Measurements from ENCODE around the gene FIZ1.

DNA sequence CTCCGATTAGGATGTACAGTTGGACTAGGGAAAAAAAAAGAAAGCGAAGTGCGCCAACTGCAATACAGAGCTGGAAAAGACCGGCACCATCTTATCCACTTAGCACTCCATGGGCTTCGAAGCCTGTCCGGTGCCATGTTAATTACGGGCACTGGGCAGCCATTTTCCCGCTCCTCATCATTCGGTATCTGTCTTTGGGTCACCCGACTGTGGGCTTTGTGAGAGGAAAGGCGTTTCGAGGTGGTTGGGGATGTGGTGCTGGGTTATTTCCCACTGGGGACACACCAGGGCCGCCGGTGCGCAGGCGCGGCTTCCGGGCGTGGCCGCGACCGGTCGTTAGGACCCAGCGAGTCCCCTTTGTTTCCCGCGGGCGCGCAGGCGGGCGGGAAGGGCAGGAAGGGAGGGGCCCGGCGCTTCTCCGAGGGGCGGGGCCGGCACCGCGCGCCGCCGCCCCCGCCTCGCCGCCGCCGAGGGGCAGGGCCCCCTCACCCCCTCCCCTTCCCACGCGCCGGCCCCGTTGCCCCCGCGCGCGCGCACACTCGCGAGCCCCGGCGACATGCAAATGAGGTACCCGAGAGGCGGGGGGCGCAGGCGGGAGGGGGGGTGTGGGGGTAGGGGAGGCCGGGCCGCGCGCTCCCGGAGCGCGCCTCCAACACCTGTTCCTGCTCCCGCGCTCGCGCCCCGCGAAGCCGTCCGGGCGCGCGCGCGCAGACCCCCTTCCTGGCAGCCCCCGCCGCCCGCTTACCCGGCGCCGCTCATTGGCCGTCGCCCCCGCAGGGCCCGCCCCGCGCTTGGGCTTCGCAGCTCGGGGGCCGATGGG is 735 bp upstream of the FIZ1 start, which contains the start of gene ZNF524:
- TF ChIP-seq, protein P1, sequence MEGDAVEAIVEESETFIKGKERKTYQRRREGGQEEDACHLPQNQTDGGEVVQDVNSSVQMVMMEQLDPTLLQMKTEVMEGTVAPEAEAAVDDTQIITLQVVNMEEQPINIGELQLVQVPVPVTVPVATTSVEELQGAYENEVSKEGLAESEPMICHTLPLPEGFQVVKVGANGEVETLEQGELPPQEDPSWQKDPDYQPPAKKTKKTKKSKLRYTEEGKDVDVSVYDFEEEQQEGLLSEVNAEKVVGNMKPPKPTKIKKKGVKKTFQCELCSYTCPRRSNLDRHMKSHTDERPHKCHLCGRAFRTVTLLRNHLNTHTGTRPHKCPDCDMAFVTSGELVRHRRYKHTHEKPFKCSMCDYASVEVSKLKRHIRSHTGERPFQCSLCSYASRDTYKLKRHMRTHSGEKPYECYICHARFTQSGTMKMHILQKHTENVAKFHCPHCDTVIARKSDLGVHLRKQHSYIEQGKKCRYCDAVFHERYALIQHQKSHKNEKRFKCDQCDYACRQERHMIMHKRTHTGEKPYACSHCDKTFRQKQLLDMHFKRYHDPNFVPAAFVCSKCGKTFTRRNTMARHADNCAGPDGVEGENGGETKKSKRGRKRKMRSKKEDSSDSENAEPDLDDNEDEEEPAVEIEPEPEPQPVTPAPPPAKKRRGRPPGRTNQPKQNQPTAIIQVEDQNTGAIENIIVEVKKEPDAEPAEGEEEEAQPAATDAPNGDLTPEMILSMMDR (IDR thresholded peaks at IDR 0.05): no peak
- no peak for TF ChIP-seq POLR2A (IDR thresholded peaks at IDR 0.05)

Measured in heart left ventricle (tissue), 13 donors.